Muscle of back (tissue), 11 donors: ENCODE results near the gene RNF212. TPM values are rescaled to one million over a fixed set of nuclear protein-coding genes. Genes with fewer than 3 reads are reported as not detected.

Experiments
- DNase-seq, 3 donors: peaks; one replicate each; pipeline versions ENCODE4 v3.0.0 to v3.0.0-alpha.2; 2013
- polyA plus RNA-seq, 10 donors: library from polyadenylated mRNA; unstranded; fragments of 120-200 nt; gene quantifications; one replicate each; pipeline ENCODE4 v1.2.1, GENCODE V29; 2013; ENCODE audit not compliant: insufficient read length in 10 of 10

Gene RNF212
- polyA plus RNA-seq, 10 donors, result 2.9 to 6.2 (median 3.6) TPM

DNA sequence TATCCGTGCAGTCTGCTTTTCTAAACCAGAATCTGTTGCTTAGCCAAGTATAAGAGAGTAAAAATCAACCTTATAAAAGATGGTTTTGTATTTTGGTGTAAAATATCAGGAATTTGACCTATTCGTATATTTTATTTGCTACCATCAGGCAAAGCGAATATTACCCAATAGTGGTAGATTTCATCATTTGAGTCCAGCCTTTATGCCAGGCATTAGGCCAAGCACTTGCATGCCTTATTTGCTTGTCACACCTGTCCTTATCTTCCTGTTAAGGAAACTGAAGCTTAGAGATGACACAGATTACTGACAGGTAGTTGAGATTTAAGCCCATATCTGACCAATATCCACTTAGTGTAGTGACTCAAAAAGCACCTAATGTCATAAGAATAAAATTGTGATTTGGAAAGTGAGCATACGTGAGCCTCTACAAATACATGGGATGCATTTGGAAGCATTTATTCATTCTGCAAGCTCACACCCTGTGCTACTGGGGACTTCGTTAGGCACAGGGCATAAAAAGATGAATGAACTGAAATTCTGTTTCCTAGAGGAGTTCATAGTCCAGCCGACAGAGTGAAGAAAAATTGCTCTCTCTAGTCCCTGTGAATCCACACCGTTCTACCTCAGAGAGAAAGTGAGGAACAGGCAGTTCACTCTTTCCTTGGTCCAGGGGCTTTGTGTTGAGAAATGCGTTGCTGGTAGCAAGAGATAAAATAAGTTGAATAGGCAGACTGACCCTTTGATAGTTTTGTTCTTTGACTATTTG lies 2.3 kb upstream of the RNF212 start:
- DNase-seq, result no peak

DNA sequence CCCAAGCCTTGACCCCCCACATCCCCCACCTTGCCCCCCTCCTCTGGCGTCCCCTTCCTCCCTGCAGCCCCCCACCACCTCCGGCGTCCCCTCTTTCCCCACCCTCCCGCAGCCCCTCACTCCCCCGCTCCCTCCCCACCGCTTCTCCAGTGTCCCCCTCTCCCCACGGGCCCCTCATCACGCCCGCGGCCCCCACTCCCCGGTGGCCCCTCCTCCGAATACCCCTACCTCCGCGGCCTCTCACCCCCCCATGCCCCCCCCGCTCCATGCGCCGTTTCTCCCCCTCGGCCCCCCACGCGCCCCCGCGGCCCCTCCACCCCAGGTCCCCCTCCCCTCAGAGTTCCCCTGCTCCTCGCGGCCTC lies 562 bp downstream of the RNF212 start:
- no peak for DNase-seq

DNA sequence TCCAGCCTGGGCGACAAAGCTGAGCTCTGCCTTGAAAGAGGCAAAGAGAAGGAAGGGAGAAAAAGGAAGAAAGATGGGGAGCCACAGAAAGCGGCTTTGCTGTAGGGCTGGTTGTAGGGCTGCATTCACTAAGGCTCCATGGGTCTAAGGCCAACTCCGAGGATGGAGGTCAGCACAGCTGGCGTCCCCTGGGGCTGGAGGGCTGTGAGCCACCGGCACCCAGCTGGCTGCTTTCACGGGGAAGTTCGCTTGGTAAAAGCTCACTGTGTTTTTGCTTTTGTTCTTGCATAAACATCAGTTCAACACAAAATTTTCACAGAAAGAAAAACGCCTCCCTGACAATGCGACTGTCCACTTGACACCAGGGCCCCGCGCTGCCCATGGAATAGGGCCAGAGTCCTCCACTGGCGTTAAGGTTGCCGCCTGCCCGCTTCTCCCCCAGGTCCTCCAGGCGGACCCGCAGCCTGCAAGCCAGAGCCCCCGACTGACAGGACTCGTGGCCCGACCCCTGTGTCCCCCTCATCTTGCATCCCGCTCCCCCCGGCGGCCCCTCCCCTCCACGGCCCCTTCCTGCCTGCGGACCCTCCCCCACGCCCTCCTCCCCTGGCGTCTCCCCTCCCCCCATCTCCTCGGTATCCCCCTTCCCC lies 1.1 kb downstream of the RNF212 start:
- no peak for DNase-seq

DNA sequence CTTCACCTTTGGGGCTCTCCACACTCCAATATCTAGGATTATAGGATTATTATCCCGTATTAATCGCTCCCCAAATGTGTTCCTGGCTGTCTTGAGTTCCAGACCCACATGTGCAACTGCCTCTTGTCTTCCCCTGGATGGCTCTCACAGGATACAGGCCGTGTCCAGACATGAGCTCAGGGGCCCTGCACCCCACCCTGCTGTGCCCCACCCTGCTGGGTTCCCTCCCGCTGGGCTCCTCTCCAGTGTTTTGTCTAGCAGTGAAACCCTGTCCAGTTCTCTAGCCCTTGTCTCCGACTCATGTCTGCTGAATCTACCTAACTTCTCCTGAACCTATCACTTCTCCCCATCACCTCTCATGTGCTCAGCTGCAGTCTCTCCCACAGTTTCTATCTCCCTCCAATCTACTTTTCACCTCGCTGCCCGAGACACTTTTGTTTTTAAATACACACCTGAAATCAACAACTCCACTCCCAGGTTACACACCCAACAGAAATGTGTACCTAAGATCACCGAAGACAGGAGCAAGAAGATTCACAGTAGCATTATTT lies 2.0 kb downstream of the RNF212 start:
- no peak for DNase-seq

DNA sequence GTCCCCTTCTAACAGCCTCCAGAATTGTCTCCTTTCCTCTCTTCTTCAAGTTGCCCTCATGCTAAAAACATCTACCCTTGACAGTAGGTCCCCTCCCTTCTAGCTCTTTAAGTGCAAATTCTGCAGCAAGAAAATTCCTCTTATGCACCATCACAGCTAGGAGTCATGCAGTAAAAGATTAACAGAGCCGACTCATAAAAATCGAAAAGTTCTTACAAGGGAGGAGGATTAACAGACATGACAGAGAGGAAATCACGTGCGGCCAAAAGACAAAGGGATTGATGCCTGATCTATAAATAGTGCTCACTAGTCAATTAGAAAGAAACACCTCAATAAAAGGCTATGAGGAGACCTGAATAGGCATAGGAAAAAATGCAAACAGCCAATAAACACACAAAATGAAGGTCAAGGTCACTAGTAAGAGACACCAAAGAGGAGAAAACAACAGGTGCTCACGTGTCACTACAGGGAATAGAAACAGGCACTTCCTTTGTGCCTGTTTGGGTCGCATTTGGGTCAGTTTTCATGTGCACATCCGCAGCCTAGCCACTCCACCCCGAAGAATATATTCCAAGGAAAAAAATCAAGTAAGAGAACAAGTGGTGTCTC lies 3.4 kb downstream of the RNF212 start:
- DNase-seq, result no peak

DNA sequence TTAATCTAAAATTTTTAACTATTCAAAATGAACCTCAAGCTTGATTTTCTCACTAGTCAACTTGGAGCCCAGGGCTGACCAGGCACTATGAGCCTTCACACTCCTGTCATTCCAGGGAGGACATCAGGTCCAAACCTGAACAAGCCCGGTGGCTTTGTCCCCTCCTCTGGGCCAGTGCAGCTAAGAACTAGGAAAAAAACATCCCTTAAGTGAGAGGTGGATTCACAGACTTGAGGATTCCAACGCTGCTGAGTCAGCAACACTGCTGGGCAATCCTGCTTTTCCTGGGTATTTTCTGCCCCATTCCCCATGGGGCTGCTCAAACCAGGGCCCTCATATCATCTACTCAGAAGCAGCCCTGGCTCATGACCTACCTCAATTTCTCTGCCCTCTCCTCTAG lies 4.0 kb downstream of the RNF212 start:
- no peak for DNase-seq

DNA sequence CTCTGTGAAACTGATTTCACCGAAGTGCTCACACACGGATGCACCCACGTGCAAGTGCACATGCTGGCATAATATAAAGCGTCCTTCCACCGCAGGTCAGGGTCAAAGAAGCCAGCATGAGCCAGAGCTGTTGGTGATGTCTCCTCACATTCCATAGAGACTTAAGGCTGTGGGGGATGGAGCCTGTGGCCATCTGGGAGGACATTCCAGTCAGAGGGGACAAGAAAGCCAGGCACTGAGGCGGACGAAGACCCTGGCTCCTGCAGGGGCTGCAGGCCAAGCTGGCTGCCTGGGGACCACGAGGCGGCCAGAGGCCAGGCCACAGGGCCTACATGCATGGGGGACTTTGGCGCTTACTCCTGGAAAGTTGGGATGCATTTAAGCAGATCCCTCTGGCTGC lies 7.7 kb downstream of the RNF212 start:
- DNase-seq, result no peak

DNA sequence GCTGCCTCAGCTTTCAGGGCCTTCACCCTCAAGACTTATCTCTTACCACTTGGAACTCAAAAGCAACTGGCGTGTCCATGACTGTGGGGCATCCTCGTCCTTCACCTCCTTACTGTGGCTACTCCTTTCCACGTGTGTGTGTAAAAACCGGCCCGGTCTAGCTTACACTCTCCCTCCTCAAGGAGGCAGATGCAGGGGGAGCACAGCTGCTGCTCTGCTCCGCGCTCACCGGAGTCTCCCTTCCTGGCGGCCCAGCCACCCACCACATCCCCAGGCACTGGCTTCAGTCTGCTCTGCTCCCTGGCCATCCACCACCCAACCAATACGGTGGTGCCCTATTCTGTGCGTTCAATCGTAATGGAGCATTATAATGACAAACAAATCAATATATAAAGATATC lies 8.3 kb downstream of the RNF212 start:
- DNase-seq, result no peak

DNA sequence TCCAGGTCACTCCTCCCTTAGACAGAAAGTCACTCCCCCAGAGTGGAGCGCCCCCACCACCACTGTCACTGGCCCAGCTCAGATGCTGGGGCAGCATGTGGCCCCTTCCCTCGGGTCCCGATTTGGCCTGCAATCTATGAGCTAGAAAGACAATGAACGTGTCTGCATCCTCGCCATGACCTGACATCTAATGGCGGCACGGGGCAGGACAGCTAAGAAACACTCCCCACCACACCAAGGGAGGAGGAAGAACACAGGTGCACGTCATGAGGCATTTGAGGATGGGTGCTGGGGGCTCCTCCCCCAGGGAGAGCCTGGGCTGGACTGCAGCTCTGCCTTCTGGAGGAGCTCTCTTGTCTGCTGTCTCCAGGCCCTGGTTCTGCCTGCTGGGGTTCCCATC lies 8.7 kb downstream of the RNF212 start:
- no peak for DNase-seq

DNA sequence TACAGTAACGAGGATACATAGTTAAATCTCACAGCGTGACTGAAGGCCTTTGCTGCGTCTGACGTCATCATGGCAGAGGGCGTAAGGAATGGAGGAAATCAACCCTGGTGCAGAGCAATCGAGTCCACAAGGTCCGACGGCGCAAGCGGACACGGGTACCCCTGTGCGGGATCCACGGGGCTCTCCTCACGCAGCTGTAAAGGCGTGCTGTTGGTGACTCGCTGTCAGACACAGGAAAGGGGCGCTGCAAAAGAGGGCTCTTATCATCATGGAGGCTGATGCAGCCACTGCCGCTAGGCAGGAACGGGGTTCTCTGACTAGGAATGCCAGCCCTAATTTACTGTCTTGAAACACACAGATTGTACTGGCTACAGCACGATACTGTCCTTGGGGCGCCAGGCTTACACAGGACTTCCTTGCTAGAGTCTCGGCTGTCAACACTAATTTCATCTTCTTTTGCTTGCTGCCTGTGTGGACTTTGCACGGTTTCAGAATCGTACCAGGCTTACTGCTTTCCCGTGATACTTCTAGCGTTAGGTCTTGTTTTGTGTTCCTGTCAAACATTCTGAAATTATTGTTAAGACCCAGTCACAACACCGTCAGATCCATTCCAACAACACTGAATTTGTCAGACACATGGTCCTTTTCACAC lies 13.6 kb downstream of the RNF212 start:
- no peak for DNase-seq

DNA sequence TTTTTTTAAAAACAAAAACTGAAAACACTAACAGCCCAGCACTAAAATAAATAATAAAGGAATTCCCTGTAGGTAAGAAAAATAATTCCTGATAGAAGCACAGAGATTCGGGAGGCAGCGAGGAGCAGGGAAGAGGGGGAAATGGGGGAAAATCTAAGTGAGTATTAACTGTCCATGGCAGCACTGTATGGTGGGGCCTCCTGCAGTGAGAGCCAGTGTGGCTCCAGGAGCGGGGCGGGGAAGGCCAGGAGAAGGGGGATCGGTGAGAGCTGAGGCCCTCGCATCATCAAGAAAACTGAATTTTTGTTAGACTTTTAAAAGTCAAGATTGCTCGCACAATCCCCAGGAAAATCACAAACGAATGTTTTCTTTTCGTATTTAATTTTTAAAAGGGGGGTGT lies 14.1 kb downstream of the RNF212 start:
- DNase-seq, result no peak

DNA sequence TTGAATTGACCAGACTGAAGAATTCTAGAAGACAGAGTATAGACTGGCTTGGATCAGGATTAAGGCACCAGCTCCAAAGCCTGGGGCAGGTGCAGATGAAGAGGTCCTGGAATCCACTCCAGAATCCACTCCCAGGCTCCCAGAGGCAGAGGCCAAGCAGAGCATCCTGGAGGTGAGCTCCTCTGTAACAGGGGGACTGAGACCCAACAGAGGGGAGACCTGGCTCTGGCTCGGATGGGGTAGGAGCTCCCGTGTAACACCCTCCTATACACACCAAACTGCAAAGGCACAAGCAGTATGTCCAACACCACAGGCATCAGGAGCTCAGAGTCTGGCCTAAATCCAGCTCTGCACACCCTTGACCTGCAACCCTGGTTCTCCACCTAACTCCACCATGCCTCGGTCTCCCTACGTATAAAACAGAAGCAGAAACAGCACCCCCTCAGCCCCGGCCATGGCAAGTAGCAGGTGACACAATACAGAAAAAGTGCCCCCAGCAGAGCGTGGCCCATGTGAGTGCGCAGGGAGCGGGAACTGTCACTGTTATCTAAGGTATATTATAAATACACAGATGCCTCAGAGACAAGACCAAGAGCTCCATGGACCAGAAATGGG lies 14.9 kb downstream of the RNF212 start:
- DNase-seq, result no peak

DNA sequence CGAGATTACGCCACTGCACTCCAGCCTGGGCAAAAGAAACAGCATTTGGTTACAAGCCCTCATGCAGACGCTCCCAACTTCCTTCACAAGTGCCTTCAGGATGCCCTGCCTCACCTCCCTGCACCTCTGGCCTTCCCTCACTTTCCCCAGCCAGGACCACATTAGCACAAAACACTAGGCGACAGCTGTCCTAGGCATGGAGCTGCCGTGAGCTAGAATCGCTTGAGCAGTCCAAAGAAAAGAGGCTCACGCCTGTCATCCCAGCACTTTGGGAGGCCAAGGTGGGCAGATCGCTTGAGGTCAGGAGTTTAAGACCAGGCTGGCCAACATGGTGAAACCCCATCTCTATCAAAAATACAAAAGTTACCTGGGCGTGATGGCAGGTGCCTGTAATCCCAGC lies 15.8 kb downstream of the RNF212 start:
- no peak for DNase-seq

DNA sequence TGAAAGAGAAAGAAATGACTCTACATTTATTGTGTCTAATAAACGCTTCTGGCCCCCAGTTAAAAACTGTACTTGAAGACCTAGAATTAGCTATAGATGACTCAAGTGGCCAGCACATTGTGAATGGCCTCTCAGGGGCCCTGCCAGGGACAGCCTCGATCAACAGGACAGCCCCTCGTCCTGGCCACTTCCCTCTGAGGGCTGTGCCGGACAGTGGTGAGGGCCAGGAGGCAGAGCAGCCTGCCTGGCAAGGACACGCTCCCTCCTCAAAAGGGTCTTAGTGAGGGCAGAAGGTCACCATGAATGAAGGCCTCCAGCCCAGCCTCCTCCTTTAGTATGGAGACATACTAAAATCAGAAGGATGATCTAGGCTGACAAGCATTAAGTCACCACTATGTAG lies 16.5 kb downstream of the RNF212 start:
- no peak for DNase-seq

DNA sequence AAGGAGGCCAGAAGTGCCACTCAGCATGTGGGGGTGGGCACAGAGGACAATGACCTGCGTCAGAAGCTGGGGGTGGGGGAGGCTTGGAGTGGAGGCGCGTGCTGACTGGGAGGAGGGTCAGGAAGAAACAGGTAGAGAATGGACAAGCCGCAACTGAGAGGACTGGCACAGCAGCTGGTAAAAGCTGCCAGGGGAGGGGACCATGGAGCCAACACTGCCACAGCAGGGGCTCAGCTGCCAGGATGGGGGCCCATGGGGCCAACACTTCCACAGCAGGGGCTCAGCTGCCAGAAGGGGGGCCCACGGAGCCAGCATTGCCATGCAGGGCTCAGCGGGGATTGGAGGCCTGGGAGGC lies 19.1 kb downstream of the RNF212 start:
- no peak for DNase-seq

DNA sequence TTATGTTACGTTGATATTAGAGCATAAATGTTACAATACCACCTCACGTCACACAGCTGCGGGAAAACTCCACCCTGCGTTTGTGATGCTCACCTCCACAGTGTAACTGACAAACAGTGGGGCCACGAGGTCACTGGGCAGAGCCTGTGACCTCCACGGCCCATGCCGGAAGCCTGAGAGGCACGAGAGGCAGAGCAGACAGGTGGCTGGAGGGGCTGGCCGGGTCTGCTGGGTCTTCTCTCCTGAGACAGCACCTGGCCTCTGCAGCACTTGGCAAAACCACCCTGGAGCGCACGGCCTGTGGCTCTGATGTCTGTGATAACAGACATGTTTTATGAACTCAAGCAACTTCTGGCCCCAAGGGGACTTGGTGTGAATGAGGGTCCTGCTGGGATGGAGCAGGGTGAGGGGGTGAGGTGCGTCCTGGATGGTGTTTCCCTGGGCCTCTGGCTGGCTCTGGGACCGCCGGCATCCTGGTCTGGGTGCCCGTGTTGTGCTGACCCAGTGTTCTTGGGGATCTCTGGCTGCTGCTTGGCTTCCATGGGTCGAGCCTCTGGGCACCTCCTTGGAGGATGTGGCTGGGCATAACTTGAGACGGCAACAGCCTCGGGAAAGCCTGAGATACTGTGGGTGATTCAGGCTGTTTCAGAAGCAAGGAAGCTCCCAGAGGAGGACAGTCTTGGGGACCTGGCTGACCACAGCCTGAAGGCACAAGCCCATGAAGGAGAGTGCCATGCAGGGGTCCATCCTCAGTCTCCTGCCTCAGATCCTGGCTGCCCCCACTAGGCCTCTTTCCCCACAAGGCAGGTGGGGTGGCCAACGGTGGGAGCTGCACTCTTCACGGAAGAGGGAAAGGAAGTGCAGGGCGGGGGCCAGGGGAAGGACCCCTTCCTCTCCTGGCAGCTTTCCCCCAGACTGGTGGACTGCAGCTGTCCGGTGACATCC lies 19.7 kb downstream of the RNF212 start:
- DNase-seq, result no peak

DNA sequence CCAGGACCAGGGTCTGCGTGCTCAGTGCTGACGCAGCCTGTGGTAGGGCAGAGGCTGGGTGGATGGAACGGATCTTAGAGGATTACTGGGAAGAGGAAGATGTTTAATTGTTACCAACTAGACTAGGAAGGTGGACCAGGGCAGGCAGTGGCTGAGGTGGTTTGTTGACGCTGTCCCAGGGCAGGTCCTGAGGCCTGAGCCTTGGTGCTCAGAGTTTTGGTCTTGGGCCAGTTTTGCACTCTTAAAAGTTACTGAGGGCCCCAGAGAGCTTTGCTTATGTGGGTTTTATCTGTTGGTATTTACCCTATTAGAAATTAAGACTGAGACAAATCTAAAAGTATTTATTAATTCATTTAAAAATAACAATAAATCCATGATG lies 20.4 kb downstream of the RNF212 start:
- DNase-seq, result no peak

DNA sequence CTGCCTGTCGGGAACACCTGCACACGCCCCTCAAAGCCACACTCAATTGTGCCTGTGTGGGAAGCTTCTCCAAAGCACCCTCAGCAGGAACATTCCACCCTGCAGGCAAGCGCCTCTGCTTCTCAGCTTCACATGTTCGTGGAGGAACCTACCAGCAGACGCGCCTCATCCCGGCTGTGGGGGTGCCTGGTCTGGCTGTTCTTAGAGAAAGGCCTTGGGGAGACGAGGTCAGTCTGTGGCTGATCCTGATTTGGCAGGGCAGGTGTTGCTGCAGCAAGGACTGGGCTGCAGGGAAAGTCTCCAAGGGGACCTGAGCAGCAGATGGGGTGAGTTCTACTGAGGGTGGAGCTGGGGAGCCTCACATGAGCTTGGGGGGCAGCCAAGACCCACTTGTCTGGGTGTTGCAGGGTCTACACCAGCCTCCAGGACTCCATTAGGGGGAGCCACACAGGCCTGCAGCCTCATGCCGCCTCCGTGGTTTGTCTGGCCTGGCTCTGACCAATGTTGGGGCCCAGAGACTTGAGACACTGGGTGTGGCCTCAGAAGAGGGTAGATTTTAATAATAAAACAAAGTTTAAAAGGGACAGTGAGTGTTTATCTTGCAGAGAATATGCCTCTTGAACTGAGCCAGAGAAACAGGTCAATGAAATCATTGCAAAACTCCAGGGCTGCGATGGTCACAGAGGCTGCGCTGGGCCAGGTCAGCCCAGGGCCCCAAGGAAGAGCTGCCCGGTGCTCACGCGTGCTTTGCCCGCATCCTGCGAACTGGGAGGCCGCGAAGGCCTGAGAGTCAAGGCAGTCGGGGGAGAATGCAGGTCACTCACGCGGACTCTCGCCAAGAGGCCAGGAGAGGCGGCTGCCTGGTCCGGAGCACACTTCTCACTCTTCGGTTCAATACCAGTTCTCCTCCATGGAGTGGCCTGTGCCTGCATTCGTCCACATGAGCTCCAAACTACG lies 21.1 kb downstream of the RNF212 start:
- DNase-seq, result no peak

DNA sequence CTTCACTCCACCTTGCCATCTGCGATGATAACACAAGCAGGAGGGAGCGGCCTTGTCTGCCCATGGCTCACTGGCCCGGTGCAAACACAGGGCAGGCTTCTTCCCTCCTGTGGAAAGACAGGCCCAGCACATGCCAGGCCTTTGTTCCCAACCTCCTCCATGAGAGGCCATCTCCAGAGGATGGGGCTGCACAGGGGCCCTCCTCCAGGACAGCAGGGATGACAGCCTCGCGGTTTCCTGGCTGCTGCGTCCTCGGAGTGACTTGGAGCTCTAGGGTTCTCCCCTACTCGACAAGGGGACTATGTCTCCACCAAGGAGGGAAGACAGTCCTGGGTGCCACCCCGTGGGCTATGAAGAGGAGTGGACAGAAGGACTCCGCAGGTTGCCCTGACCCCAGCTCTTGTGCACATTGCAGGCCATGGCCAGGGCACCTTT lies 21.8 kb downstream of the RNF212 start:
- no peak for DNase-seq
